SH-SY5Y (cell line): ENCODE results near the gene ATP6V1B1.

ENCODE experiments used
- GATA2 ChIP-seq: IDR thresholded peaks from 2 replicates; pipeline ENCODE4 v1.6.1; 2011; ENCODE audit warnings: mild to moderate bottlenecking, low read depth, low read length
- GATA3 ChIP-seq: IDR thresholded peaks from 2 replicates; pipeline ENCODE4 v1.6.1; 2011; ENCODE audit warnings: low read depth, mild to moderate bottlenecking, low read length, moderate library complexity

- TF ChIP-seq GATA2 (no peak), GATA3 (no peak)
Measured at GRCh38 chr2:70947556-70948184, 12.0 kb downstream of the ATP6V1B1 start.
